PC-9 (cell line): ENCODE measurements around the gene CASQ1.

Source experiments
- EZH2 ChIP-seq: fragments of 200-600 bp; sonication (generic); IDR thresholded peaks from 2 replicates; pipeline ENCODE4 v1.8.0; 2017; ENCODE audit warnings: antibody characterized with exemption, low read depth
- TF ChIP-seq, protein P1 (sequence below): fragments of 200-600 bp; sonication (generic); conservative IDR thresholded peaks from 2 replicates; pipeline ENCODE4 v1.6.1; 2017; ENCODE audit warnings: mixed run types, antibody characterized with exemption, mild to moderate bottlenecking, moderate library complexity

DNA sequence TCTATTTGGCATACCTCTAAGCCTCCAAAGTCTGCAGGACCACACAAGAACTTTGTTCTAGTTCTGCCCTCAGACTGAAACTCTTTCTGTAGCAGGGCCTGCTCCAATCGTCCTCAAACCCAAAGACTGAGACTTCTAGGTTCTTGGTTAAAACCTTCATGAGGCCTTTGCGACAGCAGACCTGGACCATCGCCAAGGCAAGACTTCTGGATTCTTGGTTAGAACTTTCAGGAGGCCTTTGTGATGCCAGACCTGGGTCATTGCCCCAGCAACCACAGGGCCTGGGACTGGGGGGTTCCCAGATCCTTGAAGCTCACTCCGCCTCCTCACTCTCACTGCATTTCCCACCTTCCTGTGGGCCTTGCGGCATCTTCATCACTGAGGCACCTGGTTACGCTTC is 39.1 kb upstream of the CASQ1 start, which contains the start of gene ATP1A4:
- TF ChIP-seq, protein P1, sequence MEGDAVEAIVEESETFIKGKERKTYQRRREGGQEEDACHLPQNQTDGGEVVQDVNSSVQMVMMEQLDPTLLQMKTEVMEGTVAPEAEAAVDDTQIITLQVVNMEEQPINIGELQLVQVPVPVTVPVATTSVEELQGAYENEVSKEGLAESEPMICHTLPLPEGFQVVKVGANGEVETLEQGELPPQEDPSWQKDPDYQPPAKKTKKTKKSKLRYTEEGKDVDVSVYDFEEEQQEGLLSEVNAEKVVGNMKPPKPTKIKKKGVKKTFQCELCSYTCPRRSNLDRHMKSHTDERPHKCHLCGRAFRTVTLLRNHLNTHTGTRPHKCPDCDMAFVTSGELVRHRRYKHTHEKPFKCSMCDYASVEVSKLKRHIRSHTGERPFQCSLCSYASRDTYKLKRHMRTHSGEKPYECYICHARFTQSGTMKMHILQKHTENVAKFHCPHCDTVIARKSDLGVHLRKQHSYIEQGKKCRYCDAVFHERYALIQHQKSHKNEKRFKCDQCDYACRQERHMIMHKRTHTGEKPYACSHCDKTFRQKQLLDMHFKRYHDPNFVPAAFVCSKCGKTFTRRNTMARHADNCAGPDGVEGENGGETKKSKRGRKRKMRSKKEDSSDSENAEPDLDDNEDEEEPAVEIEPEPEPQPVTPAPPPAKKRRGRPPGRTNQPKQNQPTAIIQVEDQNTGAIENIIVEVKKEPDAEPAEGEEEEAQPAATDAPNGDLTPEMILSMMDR, result no peak
- TF ChIP-seq EZH2, result no peak
